ENCODE data around the gene ZBTB20.

ZBTB20 gene

GRCh38 chr3:114857299-114857701 is 289.8 kb downstream of the ZBTB20 start:
- DNase-seq: no peak
- Histone ChIP-seq H3K4me1 (peaks cover 5% of the 10 kb centered on the region), H3K4me3 (ENCODE audit: low read depth, low read length) (no peak overlapping the region), H3K9me3 (no peaks in the 10 kb centered on the region), H3K27me3 (no peaks in the 10 kb centered on the region), H3K36me3 (no peaks in the 10 kb centered on the region)
- TF ChIP-seq CTCF (IDR thresholded peaks at IDR 0.05; ENCODE audit: low read depth, low read length): no peak

GRCh38 chr3:114856835-114857234 is 290.3 kb downstream of the ZBTB20 start:
- no peak for TF ChIP-seq CTCF (IDR thresholded peaks at IDR 0.05; ENCODE audit: low read depth, low read length)

GRCh38 chr3:114855839-114856238 is 291.2 kb downstream of the ZBTB20 start:
- Histone ChIP-seq H3K4me1 (peaks cover 5% of the 10 kb centered on the region), H3K4me3 (ENCODE audit: low read depth, low read length) (no peak overlapping the region), H3K27me3 (no peaks in the 10 kb centered on the region), H3K9me3 (no peaks in the 10 kb centered on the region), H3K36me3 (no peaks in the 10 kb centered on the region)
- TF ChIP-seq CTCF (IDR thresholded peaks at IDR 0.05; ENCODE audit: low read depth, low read length): no peak
- no peak for DNase-seq

More at GRCh38 chr3:114856835-114857234, 290.3 kb downstream of the ZBTB20 start:
- Histone ChIP-seq H3K27me3 (no peaks in the 10 kb centered on the region), H3K9me3 (no peaks in the 10 kb centered on the region), H3K36me3 (no peaks in the 10 kb centered on the region), H3K4me3 (ENCODE audit: low read depth, low read length) (no peak overlapping the region), H3K4me1 (peaks cover 5% of the 10 kb centered on the region)
- no peak for DNase-seq

GRCh38 chr3:114852966-114853365 is 294.1 kb downstream of the ZBTB20 start:
- no peak for DNase-seq
- H3K4me3 ChIP-seq (ENCODE audit: low read depth, low read length): no peak overlapping the region
- TF ChIP-seq CTCF (IDR thresholded peaks at IDR 0.05; ENCODE audit: low read depth, low read length): no peak
- H3K4me1 ChIP-seq: peaks cover 12% of the 10 kb centered on the region
- no peaks in the 10 kb centered on the region for H3K9me3 ChIP-seq
- H3K27me3 ChIP-seq: no peaks in the 10 kb centered on the region
- H3K36me3 ChIP-seq: no peaks in the 10 kb centered on the region

- no peak for DNase-seq
These were observed 296.2 kb downstream of the ZBTB20 start for GRCh38 chr3:114850898-114851297.

More at GRCh38 chr3:114850898-114851297, 296.2 kb downstream of the ZBTB20 start:
- Histone ChIP-seq H3K4me3 (ENCODE audit: low read depth, low read length) (peak overlapping the region; percentile 2; the same call in 1 of the 2 replicates), H3K27me3 (no peaks in the 10 kb centered on the region), H3K4me1 (peaks cover 15% of the 10 kb centered on the region), H3K9me3 (no peaks in the 10 kb centered on the region), H3K36me3 (no peaks in the 10 kb centered on the region)
- TF ChIP-seq CTCF (IDR thresholded peaks at IDR 0.05; ENCODE audit: low read depth, low read length): no peak
